ENCODE results near the gene HASPIN. TPM values are rescaled to one million over a fixed set of nuclear protein-coding genes. Genes with fewer than 3 reads are reported as not detected.
"Not testable (repeated sequence)": the region's sequence is repeated elsewhere in the genome, so short reads cannot be mapped to it uniquely, and the experiment has no call there.

Gene HASPIN
- polyA plus RNA-seq, 1 donor: 2.7 TPM

DNA sequence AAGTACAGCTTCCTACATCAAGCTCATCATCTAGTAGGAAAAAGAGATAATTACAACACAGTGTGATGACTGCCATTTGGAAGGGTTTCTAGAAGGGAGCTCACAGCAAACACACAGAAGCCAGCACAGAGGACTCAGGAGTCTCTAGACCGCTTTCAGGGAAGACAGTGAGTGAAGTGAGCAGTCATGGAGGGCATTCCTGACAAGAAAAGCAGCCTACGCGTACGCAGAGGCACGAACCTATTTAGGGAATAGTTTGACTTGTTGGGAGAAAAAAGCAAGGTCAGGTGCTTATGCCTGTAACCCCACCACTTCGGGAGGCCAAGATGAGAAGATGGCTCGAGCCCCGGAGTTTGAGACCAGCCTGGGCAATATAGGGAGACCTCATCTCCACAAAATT lies 8.4 kb upstream of the HASPIN start:
- H3K36me3 ChIP-seq (ENCODE audit: control insufficient read depth, insufficient read depth, low read length): peaks cover 52% of the 10 kb centered on the region
- H3K27ac ChIP-seq (ENCODE audit: low read length): no peak overlapping the region
- no peak overlapping the region for H3K4me3 ChIP-seq (ENCODE audit: low read length)
- no peak for DNase-seq
- WGBS (ENCODE audit: insufficient coverage, low lambda C conversion rate): 100% methylated on average over 1 of the region's 8 CpGs
- no peaks in the 10 kb centered on the region for H3K27me3 ChIP-seq (ENCODE audit: control insufficient read depth, insufficient read depth, low read length)
- H3K9me3 ChIP-seq (ENCODE audit: control insufficient read depth, low read depth, low read length): no peaks in the 10 kb centered on the region
- peaks cover 12% of the 10 kb centered on the region for H3K4me1 ChIP-seq (ENCODE audit: control insufficient read depth, insufficient read depth, low read length)

DNA sequence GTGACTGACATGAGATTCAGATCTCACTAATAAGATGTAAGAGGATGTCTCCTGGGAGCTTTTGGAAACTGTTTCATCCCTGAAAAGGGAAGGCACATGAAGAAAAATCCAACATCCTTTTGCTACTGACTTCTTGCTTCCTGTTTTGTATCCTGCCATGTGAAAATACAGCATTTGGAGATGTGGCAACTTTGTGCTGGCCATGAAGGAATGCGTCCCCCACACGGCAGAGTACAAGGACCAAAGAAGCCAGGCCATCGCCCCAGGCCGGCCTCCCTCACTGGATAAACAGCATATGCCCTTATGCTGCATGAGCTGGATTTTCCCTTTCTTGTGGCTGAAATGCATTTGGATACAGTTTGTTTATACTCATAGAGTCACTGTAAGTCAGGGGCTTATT lies 5.5 kb upstream of the HASPIN start:
- Histone ChIP-seq H3K27ac (ENCODE audit: low read length) (no peak overlapping the region), H3K36me3 (ENCODE audit: control insufficient read depth, insufficient read depth, low read length) (peaks cover 39% of the 10 kb centered on the region), H3K4me3 (ENCODE audit: low read length) (no peak overlapping the region), H3K4me1 (ENCODE audit: control insufficient read depth, insufficient read depth, low read length) (peaks cover 29% of the 10 kb centered on the region), H3K27me3 (ENCODE audit: control insufficient read depth, insufficient read depth, low read length) (no peaks in the 10 kb centered on the region), H3K9me3 (ENCODE audit: control insufficient read depth, low read depth, low read length) (no peaks in the 10 kb centered on the region)
- no peak for DNase-seq
- no CpG with 5 or more reads among the region's 4 CpGs for WGBS (ENCODE audit: insufficient coverage, low lambda C conversion rate)

DNA sequence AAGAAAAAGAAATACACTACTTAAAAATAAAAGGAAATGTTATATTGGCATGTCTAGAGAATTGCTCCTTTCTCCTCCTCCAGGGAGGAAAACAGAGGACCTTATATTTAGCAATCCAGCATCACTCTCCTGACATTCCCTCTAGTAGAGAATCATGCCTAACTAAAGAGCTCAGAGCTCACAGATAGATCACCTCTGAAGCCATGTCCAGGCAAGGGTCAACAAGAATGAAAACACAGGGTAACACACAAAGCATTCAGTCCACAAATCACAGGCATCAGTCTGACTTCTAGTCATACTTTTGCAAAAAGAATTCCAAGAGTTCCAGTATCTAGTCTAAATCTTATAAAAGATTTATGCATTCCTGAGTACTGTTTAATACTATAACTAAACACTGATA lies 4.4 kb upstream of the HASPIN start:
- H3K27ac ChIP-seq (ENCODE audit: low read length): peak overlapping the region; percentile 78
- H3K4me3 ChIP-seq (ENCODE audit: low read length): no peak overlapping the region
- H3K36me3 ChIP-seq (ENCODE audit: control insufficient read depth, insufficient read depth, low read length): peaks cover 38% of the 10 kb centered on the region
- no peak for DNase-seq
- peaks cover 29% of the 10 kb centered on the region for H3K4me1 ChIP-seq (ENCODE audit: control insufficient read depth, insufficient read depth, low read length)
- H3K27me3 ChIP-seq (ENCODE audit: control insufficient read depth, insufficient read depth, low read length): no peaks in the 10 kb centered on the region
- no peaks in the 10 kb centered on the region for H3K9me3 ChIP-seq (ENCODE audit: control insufficient read depth, low read depth, low read length)

DNA sequence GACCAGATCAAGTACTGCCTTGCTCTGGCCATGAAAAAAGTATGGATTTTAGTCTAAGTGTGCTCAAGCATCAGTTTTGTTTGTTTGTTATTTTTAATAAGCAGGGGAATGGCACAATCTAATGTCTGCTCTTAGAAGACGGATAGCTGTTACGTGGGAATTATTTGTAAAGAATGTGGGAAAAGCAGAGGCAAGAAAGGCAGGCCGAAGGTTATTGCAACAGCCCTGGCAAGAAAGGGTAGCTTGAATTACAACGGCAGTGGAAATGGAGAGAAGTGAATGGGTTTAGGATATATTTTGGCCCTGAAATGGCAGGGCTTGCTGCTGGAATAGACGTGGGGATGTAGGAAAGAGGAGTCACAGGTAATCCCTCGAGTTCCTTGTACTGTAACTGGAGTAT lies 987 bp upstream of the HASPIN start:
- no peaks in the 10 kb centered on the region for H3K9me3 ChIP-seq (ENCODE audit: control insufficient read depth, low read depth, low read length)
- H3K4me1 ChIP-seq (ENCODE audit: control insufficient read depth, insufficient read depth, low read length): peaks cover 36% of the 10 kb centered on the region
- no peaks in the 10 kb centered on the region for H3K27me3 ChIP-seq (ENCODE audit: control insufficient read depth, insufficient read depth, low read length)
- peak overlapping the region; percentile 94 for H3K27ac ChIP-seq (ENCODE audit: low read length)
- H3K4me3 ChIP-seq (ENCODE audit: low read length): peak overlapping the region; percentile 98
- WGBS (ENCODE audit: insufficient coverage, low lambda C conversion rate): 22% methylated on average over 5 of the region's 6 CpGs
- peaks cover 6% of the 10 kb centered on the region for H3K36me3 ChIP-seq (ENCODE audit: control insufficient read depth, insufficient read depth, low read length)
- no peak for DNase-seq

DNA sequence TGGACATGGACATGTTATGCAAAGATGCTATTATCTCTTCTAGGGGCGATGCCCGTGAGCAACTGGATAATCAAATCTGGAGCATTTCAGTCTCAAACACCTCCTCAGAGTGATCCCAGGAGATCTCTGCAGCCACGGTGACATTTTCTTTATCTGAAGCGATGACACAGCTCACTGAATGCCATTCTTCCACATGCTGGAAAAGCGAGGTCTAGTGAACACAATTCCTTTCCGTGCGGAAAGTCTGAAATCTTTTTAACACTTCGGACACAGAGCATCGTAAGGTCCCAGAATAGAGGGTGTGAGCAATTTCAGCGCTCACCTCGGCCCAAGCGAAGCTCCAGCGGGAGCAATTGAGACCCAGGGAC lies 531 bp upstream of the HASPIN start:
- DNase-seq: no peak
- no peaks in the 10 kb centered on the region for H3K27me3 ChIP-seq (ENCODE audit: control insufficient read depth, insufficient read depth, low read length)
- H3K4me3 ChIP-seq (ENCODE audit: low read length): peak overlapping the region; percentile 98
- H3K4me1 ChIP-seq (ENCODE audit: control insufficient read depth, insufficient read depth, low read length): peaks cover 33% of the 10 kb centered on the region
- no peaks in the 10 kb centered on the region for H3K9me3 ChIP-seq (ENCODE audit: control insufficient read depth, low read depth, low read length)
- no CpG with 5 or more reads among the region's 13 CpGs for WGBS (ENCODE audit: insufficient coverage, low lambda C conversion rate)
- H3K36me3 ChIP-seq (ENCODE audit: control insufficient read depth, insufficient read depth, low read length): peaks cover 2% of the 10 kb centered on the region
- peak overlapping the region; percentile 94 for H3K27ac ChIP-seq (ENCODE audit: low read length)

DNA sequence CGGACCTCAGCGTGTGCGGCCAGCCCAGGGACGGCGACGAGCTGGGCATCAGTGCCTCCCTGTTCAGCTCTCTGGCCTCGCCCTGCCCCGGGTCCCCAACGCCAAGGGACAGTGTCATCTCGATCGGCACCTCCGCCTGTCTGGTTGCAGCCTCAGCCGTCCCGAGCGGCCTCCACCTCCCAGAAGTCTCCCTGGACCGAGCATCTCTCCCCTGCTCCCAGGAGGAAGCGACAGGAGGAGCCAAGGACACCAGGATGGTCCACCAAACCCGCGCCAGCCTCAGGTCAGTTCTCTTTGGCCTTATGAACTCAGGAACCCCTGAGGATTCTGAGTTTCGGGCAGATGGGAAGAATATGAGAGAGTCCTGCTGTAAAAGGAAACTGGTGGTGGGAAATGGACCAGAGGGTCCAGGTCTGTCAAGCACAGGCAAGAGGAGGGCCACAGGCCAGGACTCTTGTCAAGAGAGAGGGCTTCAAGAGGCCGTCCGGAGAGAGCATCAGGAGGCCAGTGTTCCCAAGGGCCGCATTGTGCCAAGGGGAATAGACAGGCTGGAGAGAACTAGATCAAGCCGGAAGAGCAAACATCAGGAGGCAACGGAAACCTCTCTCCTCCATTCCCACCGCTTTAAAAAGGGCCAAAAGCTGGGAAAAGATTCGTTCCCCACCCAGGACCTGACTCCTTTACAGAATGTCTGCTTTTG lies 825 bp downstream of the HASPIN start:
- DNase-seq: no peak
- 55% methylated on average over 3 of the region's 27 CpGs for WGBS (ENCODE audit: insufficient coverage, low lambda C conversion rate)
- Histone ChIP-seq H3K9me3 (ENCODE audit: control insufficient read depth, low read depth, low read length) (no peaks in the 10 kb centered on the region), H3K4me3 (ENCODE audit: low read length) (peak overlapping the region; percentile 98), H3K27ac (ENCODE audit: low read length) (no peak overlapping the region), H3K36me3 (ENCODE audit: control insufficient read depth, insufficient read depth, low read length) (no peaks in the 10 kb centered on the region), H3K27me3 (ENCODE audit: control insufficient read depth, insufficient read depth, low read length) (no peaks in the 10 kb centered on the region), H3K4me1 (ENCODE audit: control insufficient read depth, insufficient read depth, low read length) (peaks cover 32% of the 10 kb centered on the region)

DNA sequence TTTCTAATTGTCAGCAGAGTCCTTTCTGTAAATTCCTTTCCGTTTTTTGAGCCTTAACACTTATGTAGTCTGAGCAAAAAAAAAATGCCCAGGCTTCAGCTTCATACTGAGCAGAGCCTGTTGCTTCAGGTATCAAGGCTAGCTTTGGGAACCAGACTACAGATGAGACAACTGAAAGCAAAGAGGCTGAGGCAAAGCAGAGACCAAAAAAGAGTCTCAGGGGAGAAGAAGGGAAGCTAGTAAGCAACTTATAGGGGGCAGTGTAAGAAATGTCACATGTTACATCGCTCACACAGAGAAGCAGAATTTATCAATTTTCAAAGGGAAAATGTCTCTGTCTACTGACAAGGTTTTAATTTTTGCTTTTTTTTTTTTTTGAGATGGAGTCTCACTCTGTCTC lies 3.3 kb downstream of the HASPIN start:
- DNase-seq: no peak
- peaks cover 12% of the 10 kb centered on the region for H3K4me1 ChIP-seq (ENCODE audit: control insufficient read depth, insufficient read depth, low read length)
- no peak overlapping the region for H3K27ac ChIP-seq (ENCODE audit: low read length)
- no peaks in the 10 kb centered on the region for H3K9me3 ChIP-seq (ENCODE audit: control insufficient read depth, low read depth, low read length)
- H3K4me3 ChIP-seq (ENCODE audit: low read length): no peak overlapping the region
- no peaks in the 10 kb centered on the region for H3K36me3 ChIP-seq (ENCODE audit: control insufficient read depth, insufficient read depth, low read length)
- no peaks in the 10 kb centered on the region for H3K27me3 ChIP-seq (ENCODE audit: control insufficient read depth, insufficient read depth, low read length)
- 33% methylated on average over 1 of the region's 2 CpGs for WGBS (ENCODE audit: insufficient coverage, low lambda C conversion rate)

DNA sequence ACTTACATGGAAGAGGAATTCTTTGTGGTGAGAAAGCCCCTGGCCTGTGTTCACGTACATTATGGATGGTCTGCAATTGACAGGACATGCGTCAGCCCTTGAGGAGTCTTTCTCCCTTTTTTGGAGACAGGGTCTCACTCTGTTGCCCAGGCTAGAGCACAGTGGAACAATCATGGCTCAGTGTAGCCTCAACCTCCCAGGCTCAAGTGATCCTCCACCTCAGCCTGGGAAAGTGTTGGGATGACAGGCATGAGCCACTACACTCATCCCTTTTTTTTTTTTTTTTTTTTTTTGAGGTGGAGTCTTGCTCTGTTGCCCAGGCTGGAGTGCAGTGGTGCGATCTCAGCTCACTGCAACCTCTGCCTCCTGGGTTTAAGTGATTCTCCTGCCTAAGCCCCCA lies 4.4 kb downstream of the HASPIN start:
- WGBS (ENCODE audit: insufficient coverage, low lambda C conversion rate): no CpG with 5 or more reads among the region's 3 CpGs
- H3K27me3 ChIP-seq (ENCODE audit: control insufficient read depth, insufficient read depth, low read length); H3K4me1 ChIP-seq (ENCODE audit: control insufficient read depth, insufficient read depth, low read length); H3K27ac ChIP-seq (ENCODE audit: low read length); H3K9me3 ChIP-seq (ENCODE audit: control insufficient read depth, low read depth, low read length); H3K36me3 ChIP-seq (ENCODE audit: control insufficient read depth, insufficient read depth, low read length); H3K4me3 ChIP-seq (ENCODE audit: low read length); DNase-seq: not testable (repeated sequence)

DNA sequence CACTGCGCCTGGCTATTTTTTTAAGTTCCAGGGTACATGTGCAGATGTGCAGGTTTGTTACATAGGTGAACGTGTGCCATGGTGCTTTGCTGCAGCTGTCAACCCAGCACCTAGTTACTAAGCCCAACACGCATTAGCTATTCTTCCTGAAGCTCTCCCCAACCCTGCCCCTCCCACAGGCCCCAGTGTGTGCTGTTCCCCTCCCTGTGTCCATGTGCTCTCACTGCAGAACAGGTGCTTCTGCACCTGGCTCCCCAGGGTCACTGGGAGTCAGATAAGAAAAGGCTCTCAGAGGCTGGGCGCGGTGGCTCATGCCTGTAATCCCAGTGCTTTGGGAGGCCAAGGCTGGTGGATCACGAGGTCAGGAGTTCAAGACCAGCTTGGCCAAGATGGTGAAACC lies 6.2 kb downstream of the HASPIN start:
- Histone ChIP-seq H3K36me3 (ENCODE audit: control insufficient read depth, insufficient read depth, low read length) (no peaks in the 10 kb centered on the region), H3K27me3 (ENCODE audit: control insufficient read depth, insufficient read depth, low read length) (no peaks in the 10 kb centered on the region), H3K4me3 (ENCODE audit: low read length) (no peak overlapping the region), H3K27ac (ENCODE audit: low read length) (no peak overlapping the region), H3K4me1 (ENCODE audit: control insufficient read depth, insufficient read depth, low read length) (peaks cover 1% of the 10 kb centered on the region), H3K9me3 (ENCODE audit: control insufficient read depth, low read depth, low read length) (no peaks in the 10 kb centered on the region)
- peak in 1 of 2 donors; percentile 68 for DNase-seq
- WGBS (ENCODE audit: insufficient coverage, low lambda C conversion rate): no CpG with 5 or more reads among the region's 6 CpGs

DNA sequence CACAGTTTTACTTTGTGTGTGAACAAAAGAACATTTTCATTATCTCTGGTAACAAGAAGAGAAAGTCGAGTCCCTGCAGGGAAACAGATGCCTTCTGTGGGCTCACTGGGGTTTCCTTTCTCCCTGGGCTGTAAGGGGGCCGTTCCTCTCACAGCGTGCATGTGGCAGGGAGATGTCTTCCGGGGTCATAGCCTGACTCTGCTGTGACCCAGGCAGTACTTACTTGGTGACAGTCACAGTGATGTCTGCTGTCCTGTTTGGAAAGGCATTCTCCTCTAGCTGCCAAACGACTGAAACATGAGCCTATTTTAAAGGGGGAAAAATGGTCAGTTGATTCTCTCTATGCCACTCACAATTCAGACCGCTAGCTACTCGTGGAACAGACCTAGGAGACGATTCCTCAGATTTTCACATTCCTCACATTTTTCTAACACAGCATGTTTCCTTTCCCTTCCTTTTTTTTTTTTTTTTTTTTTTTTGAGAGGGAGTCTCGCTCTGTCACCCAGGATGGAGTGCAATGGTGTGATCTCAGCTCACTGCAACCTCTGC lies 7.3 kb downstream of the HASPIN start:
- no peak for DNase-seq
- no peak overlapping the region for H3K4me3 ChIP-seq (ENCODE audit: low read length)
- H3K27ac ChIP-seq (ENCODE audit: low read length): no peak overlapping the region

DNA sequence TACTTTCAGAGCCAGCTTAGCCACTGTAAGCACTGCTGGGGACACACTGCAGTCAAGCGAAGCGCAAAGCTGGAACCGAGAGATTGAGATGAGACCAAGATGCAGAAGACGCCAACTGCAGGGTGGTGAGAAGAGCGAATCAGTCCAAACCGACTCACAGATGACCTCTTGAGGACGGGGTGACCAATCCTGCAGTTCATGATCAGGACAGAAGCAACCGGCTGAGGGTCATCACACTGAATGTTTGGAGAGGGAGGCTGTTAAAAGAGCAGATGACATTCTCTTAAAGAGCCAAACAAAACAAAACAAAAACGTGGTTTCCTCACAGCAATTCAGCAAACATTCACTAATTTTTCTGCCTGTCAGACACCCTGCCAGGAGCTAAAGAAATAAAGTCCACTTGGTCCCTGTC lies 8.5 kb downstream of the HASPIN start:
- DNase-seq: no peak
- H3K27me3 ChIP-seq (ENCODE audit: control insufficient read depth, insufficient read depth, low read length): no peaks in the 10 kb centered on the region
- WGBS (ENCODE audit: insufficient coverage, low lambda C conversion rate): no CpG with 5 or more reads among the region's 9 CpGs

More for the DNA sequence above, 7.3 kb downstream of the HASPIN start:
- H3K9me3 ChIP-seq (ENCODE audit: control insufficient read depth, low read depth, low read length): no peaks in the 10 kb centered on the region
- H3K36me3 ChIP-seq (ENCODE audit: control insufficient read depth, insufficient read depth, low read length): no peaks in the 10 kb centered on the region
- no peaks in the 10 kb centered on the region for H3K27me3 ChIP-seq (ENCODE audit: control insufficient read depth, insufficient read depth, low read length)
- WGBS (ENCODE audit: insufficient coverage, low lambda C conversion rate): 80% methylated on average over 3 of the region's 9 CpGs
- no peaks in the 10 kb centered on the region for H3K4me1 ChIP-seq (ENCODE audit: control insufficient read depth, insufficient read depth, low read length)

More for the DNA sequence above, 8.5 kb downstream of the HASPIN start:
- H3K36me3 ChIP-seq (ENCODE audit: control insufficient read depth, insufficient read depth, low read length): no peaks in the 10 kb centered on the region
- H3K9me3 ChIP-seq (ENCODE audit: control insufficient read depth, low read depth, low read length): no peaks in the 10 kb centered on the region
- no peak overlapping the region for H3K27ac ChIP-seq (ENCODE audit: low read length)
- no peaks in the 10 kb centered on the region for H3K4me1 ChIP-seq (ENCODE audit: control insufficient read depth, insufficient read depth, low read length)
- no peak overlapping the region for H3K4me3 ChIP-seq (ENCODE audit: low read length)

All from large intestine (tissue), 3 donors.